Astrocyte of the spinal cord (primary cell): ENCODE measurements around the gene RGL1.
A peak's percentile ranks its signal among the peaks of the same experiment; 100 is the strongest.

Source experiments
- DNase-seq: peaks from one replicate; pipeline ENCODE4 v3.0.0; 2011; ENCODE audit warnings: low read depth, low spot score
- H3K4me3 ChIP-seq: 2 replicates; pipeline ENCODE4 v1.5.1; 2011; ENCODE audit warnings: low read depth, mild to moderate bottlenecking, low read length, moderate library complexity
- CTCF ChIP-seq: IDR thresholded peaks from 2 replicates; pipeline ENCODE4 v1.5.1; 2012; ENCODE audit warnings: low read depth, mild to moderate bottlenecking, low read length, inconsistent platforms
- in situ Hi-C: cut with HindIII; loops from 2 replicates; pipeline ENCODE4 v1.10.0; 2017; ENCODE audit warnings: low sequenced_read_pairs

Gene RGL1

GRCh38 chr1:183886853-183887252 lies 81.9 kb downstream of the RGL1 start:
- in situ Hi-C loops, result no loop called here
- no peak for TF ChIP-seq CTCF
- no peak overlapping the region for H3K4me3 ChIP-seq
- DNase-seq, result no peak

GRCh38 chr1:183887826-183888819 lies 83.2 kb downstream of the RGL1 start:
- DNase-seq, result peak; percentile 77
- in situ Hi-C loops, result no loop called here

DNA sequence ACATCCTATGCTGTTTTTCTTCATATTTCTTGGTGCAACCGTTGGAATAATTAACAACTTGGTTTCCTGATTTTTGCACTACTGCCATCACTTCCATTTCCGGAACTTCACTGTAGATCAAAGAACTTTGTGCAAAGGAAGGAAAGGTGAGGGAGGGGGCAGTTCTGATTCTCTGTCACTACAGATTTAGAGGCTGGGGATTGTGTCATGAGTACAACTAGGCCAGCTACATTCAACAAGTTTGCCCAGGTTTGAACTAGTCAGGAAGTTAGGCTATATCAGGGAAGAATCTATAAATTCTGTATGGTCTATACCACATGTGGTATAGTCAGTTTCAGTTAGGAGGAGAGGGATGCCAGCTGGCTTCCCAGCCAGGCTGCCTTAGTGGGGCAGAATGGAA lies 84.2 kb downstream of the RGL1 start:
- in situ Hi-C loops, result no loop called here
- H3K4me3 ChIP-seq, result no peak overlapping the region
- no peak for TF ChIP-seq CTCF
- DNase-seq, result no peak

More at GRCh38 chr1:183887826-183888819, 83.2 kb downstream of the RGL1 start:
- TF ChIP-seq CTCF, result no peak
- no peak overlapping the region for H3K4me3 ChIP-seq

DNA sequence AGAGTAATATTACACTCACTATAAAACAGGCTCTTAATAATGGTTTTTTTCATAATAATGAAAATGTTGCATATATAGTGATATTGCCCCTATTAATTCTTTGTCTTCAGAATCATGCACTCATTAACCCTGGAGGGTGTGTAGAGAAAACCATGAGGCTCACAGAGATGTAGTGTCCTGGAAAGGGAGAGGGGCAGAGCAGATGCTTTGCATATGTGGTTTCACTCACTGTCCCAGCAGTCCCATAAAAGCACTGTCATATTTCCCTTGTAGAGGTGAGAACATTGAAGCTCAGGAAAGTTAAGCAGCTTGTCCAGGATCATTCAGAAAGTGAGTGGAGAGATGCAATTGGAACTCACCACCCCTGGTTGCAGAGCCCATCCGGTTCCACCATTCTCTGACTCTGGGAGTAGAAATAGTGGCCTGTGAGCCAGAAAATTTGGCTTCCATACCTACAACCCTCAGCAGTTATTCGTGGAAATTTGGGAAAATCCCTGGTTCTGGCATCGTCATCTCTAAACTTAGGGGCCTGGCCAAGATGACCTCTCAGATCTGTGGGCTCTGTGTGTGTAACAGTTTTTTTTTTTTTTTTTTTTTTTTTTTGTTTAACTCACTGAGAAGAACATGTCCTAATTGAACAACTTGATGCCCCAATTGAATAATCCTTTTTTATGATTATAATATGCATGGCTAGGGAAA lies 86.4 kb downstream of the RGL1 start:
- no peak overlapping the region for H3K4me3 ChIP-seq
- in situ Hi-C loops, result no loop called here
- DNase-seq, result no peak
- TF ChIP-seq CTCF, result no peak

- no peak for DNase-seq
- TF ChIP-seq CTCF, result no peak
- in situ Hi-C loops, result no loop called here
- no peak overlapping the region for H3K4me3 ChIP-seq
These were observed 87.5 kb downstream of the RGL1 start for GRCh38 chr1:183892351-183892793.

DNA sequence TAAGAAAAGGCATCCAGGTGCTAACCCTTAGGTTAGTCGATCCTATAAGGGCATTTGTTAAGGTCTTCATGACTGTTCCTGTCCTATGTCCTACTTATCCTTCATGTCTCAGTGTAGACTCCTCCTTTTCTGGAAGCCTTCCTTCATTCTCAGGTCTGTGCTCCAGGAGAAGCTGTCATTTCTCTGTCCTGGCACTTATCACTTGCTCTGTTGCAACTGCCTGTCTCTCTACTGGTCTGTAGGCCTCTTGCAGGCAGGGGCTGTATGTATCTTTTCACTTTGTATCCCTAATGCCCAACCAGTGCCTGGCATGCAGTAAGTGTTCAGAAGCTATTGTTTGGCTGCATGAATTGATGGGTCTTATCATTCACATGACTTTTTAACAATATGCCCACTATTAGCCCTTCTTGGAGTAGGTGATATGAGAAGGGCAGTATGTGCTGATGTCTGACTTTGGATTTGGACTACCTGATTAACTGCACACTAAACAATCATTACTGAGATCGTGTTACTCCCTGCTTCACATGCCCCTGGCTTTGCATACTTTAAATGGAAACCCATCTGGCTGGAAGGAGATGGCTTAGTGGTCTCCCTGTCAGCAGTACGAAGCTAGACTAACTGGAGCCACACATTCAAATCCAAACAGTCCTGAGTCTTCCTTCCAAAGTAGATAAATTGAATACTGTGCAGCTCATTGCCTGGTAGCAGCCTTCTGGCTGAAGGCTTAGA lies 88.8 kb downstream of the RGL1 start:
- H3K4me3 ChIP-seq, result no peak overlapping the region

More for the DNA sequence above, 88.8 kb downstream of the RGL1 start:
- no peak for DNase-seq
- in situ Hi-C loops, result no loop called here
- no peak for TF ChIP-seq CTCF
